Measurements from ENCODE around the gene CNTRL.

CNTRL gene

GRCh38 chr9:121214005-121214404, 139.2 kb downstream of the CNTRL start:
- H3K4me3 ChIP-seq (ENCODE audit: low read depth, low read length): no peak overlapping the region
- no peak for TF ChIP-seq CTCF (IDR thresholded peaks at IDR 0.05; ENCODE audit: control insufficient read depth, extremely low read depth, insufficient read depth)
- DNase-seq (ENCODE audit: low read depth): no peak

GRCh38 chr9:121216271-121216805, 141.6 kb downstream of the CNTRL start:
- DNase-seq (ENCODE audit: low read depth): no peak
- H3K4me3 ChIP-seq (ENCODE audit: low read depth, low read length): no peak overlapping the region
- no peak for TF ChIP-seq CTCF (IDR thresholded peaks at IDR 0.05; ENCODE audit: control insufficient read depth, extremely low read depth, insufficient read depth)

- no peak for DNase-seq (ENCODE audit: low read depth)
- TF ChIP-seq CTCF (IDR thresholded peaks at IDR 0.05; ENCODE audit: control insufficient read depth, extremely low read depth, insufficient read depth): no peak
- H3K4me3 ChIP-seq (ENCODE audit: low read depth, low read length): no peak overlapping the region
Observed at GRCh38 chr9:121217609-121218292, 143.0 kb downstream of the CNTRL start.

GRCh38 chr9:121218357-121219027, 143.7 kb downstream of the CNTRL start:
- no peak for DNase-seq (ENCODE audit: low read depth)
- no peak overlapping the region for H3K4me3 ChIP-seq (ENCODE audit: low read depth, low read length)
- no peak for TF ChIP-seq CTCF (IDR thresholded peaks at IDR 0.05; ENCODE audit: control insufficient read depth, extremely low read depth, insufficient read depth)

GRCh38 chr9:121219530-121219929, 144.8 kb downstream of the CNTRL start:
- TF ChIP-seq CTCF (IDR thresholded peaks at IDR 0.05; ENCODE audit: control insufficient read depth, extremely low read depth, insufficient read depth): no peak
- no peak for DNase-seq (ENCODE audit: low read depth)
- no peak overlapping the region for H3K4me3 ChIP-seq (ENCODE audit: low read depth, low read length)

GRCh38 chr9:121220996-121221663, 146.4 kb downstream of the CNTRL start:
- no peak overlapping the region for H3K4me3 ChIP-seq (ENCODE audit: low read depth, low read length)
- TF ChIP-seq CTCF (IDR thresholded peaks at IDR 0.05; ENCODE audit: control insufficient read depth, extremely low read depth, insufficient read depth): no peak
- DNase-seq (ENCODE audit: low read depth): no peak

All from LNCaP clone FGC (cell line).